ENCODE measurements around the gene GNGT1.
A peak's percentile ranks its signal among the peaks of the same experiment; 100 is the strongest.

The GNGT1 gene

DNA sequence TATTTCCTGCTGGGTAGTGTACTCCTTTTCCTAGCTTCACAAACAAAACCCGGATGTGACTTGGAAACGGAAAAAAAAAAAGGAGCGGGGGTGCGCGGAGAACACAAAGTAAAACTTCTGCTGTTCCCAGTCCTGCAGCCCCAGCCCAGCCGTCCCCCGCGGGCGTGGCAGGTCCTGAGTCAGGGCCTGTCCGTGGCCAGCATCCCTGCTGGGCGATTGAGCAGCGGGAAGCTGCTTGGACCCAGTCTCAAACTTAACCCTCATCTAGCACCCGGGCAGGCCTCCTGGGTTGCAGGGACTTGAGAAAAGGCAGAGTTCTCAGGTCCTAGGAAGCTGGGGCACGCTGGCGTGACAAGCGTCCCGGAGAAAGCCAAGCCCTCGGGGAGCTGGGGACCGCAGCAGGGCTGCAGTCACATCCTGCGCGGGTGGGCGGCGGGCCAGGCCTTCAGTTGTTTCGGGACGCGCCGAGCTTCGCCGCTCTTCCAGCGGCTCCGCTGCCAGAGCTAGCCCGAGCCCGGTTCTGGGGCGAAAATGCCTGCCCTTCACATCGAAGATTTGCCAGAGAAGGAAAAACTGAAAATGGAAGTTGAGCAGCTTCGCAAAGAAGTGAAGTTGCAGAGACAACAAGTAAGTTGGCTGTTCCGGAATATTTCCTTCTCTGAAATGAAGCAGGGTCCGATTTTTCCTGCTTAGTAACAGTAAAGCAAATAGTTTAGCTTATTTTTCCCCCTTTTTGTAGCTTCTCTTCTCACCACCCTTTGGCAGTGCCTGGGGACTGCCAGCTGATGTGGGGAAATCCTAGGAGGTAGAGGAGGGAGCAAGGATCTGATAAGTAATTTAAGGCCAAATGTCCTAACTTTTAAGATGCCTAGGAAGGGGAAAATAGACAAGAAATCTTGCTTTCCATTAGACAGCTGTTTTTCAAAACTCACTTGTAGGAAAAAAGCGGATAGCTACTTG is 15.5 kb downstream of the GNGT1 start, which contains the start of gene GNG11:
Gene GNG11, plus strand, starts transcription at position 129 of the 960 bp plus-strand sequence. Its CDS starts 403 bp downstream, at position 532.
- H3K27me3 ChIP-seq (ENCODE audit: control insufficient read depth in 1 of 2, insufficient read depth in 2 of 2, low read length in 2 of 2) = no peaks in the 10 kb centered on the region
- H3K9me3 ChIP-seq (ENCODE audit: low read length) = no peaks in the 10 kb centered on the region
- H3K36me3 ChIP-seq (ENCODE audit: insufficient read depth, low read length) = peaks cover 9% of the 10 kb centered on the region
- H3K9ac ChIP-seq (ENCODE audit: low read length) = peak within 1 kb of the TSS; percentile 100
- H3K27ac ChIP-seq (ENCODE audit: low read depth, low read length) = peak within 1 kb of the TSS; percentile 70
- H3K4me3 ChIP-seq (ENCODE audit: low read depth in 1 of 2, low read length in 2 of 2) = peak within 1 kb of the TSS; percentile 28 to 95
- peaks cover 23% of the 10 kb centered on the region for H3K4me1 ChIP-seq (ENCODE audit: insufficient read depth, low read length)

GRCh38 chr7:93923296-93923695 is 16.9 kb downstream of the GNGT1 start:
- peak overlapping the region; percentile 34 for H3K9ac ChIP-seq (ENCODE audit: low read length)

DNA sequence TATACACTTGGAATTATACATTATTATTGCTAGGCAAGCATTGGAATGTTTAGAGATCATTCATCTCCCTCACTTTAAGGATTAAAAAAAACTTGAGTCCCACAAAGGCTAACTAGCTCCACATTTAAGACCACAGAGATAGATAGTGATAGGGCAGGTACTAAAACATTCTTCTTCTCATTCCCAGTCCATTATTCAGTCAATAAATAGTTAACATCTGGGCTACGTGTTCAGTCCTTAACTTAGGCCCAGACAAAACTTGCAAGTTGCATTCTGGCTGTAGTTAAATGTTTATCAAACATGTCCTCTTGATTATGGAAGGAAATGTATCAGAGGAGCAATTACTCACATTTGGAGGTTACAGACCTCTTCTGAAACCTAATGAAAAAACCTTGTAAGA is 17.6 kb downstream of the GNGT1 start:
- H3K36me3 ChIP-seq (ENCODE audit: insufficient read depth, low read length) = peaks cover 13% of the 10 kb centered on the region
- no peaks in the 10 kb centered on the region for H3K27me3 ChIP-seq (ENCODE audit: control insufficient read depth in 1 of 2, insufficient read depth in 2 of 2, low read length in 2 of 2)
- H3K4me1 ChIP-seq (ENCODE audit: insufficient read depth, low read length) = peaks cover 35% of the 10 kb centered on the region
- H3K4me3 ChIP-seq (ENCODE audit: low read depth in 1 of 2, low read length in 2 of 2) = peak overlapping the region in 1 of 2 donors; percentile 95
- no peaks in the 10 kb centered on the region for H3K9me3 ChIP-seq (ENCODE audit: low read length)
- peak overlapping the region; percentile 47 for H3K27ac ChIP-seq (ENCODE audit: low read depth, low read length)
- H3K9ac ChIP-seq (ENCODE audit: low read length) = no peak overlapping the region

More at GRCh38 chr7:93923296-93923695, 16.9 kb downstream of the GNGT1 start:
- Histone ChIP-seq H3K4me3 (ENCODE audit: low read depth in 1 of 2, low read length in 2 of 2) (peak overlapping the region in 1 of 2 donors; percentile 95), H3K4me1 (ENCODE audit: insufficient read depth, low read length) (peaks cover 35% of the 10 kb centered on the region), H3K27ac (ENCODE audit: low read depth, low read length) (peak overlapping the region; percentile 47), H3K9me3 (ENCODE audit: low read length) (no peaks in the 10 kb centered on the region), H3K27me3 (ENCODE audit: control insufficient read depth in 1 of 2, insufficient read depth in 2 of 2, low read length in 2 of 2) (no peaks in the 10 kb centered on the region), H3K36me3 (ENCODE audit: insufficient read depth, low read length) (peaks cover 13% of the 10 kb centered on the region)

DNA sequence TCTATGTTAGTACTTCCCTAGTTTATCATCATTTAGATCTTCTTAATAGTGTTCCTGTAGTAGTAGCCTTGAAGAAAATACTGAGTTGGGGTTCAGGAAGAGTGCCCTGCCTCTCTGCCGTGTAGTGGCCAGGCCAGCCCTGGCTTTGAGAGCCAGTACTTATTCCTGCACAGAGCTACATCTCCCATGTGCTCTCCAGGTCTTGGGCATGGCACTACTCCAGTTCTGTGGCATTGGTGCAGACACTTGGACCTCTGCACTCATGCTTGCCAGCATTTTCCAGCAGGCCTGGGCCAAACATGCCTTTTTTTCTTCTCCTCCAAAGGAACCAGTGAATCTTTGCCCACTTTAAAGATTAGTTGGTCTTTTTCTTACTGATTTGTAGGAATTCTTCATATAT is 20.4 kb downstream of the GNGT1 start:
- Histone ChIP-seq H3K9ac (ENCODE audit: low read length) (no peak overlapping the region), H3K4me1 (ENCODE audit: insufficient read depth, low read length) (peaks cover 28% of the 10 kb centered on the region)

GRCh38 chr7:93927585-93927984 is 21.2 kb downstream of the GNGT1 start:
- Histone ChIP-seq H3K27ac (ENCODE audit: low read depth, low read length) (no peak overlapping the region), H3K36me3 (ENCODE audit: insufficient read depth, low read length) (peaks cover 13% of the 10 kb centered on the region), H3K9me3 (ENCODE audit: low read length) (no peaks in the 10 kb centered on the region), H3K27me3 (ENCODE audit: control insufficient read depth in 1 of 2, insufficient read depth in 2 of 2, low read length in 2 of 2) (no peaks in the 10 kb centered on the region), H3K4me1 (ENCODE audit: insufficient read depth, low read length) (peaks cover 28% of the 10 kb centered on the region), H3K4me3 (ENCODE audit: low read depth in 1 of 2, low read length in 2 of 2) (no peak overlapping the region), H3K9ac (ENCODE audit: low read length) (no peak overlapping the region)

More for the DNA sequence above, 20.4 kb downstream of the GNGT1 start:
- Histone ChIP-seq H3K36me3 (ENCODE audit: insufficient read depth, low read length) (peaks cover 13% of the 10 kb centered on the region), H3K27me3 (ENCODE audit: control insufficient read depth in 1 of 2, insufficient read depth in 2 of 2, low read length in 2 of 2) (no peaks in the 10 kb centered on the region), H3K9me3 (ENCODE audit: low read length) (no peaks in the 10 kb centered on the region), H3K27ac (ENCODE audit: low read depth, low read length) (no peak overlapping the region), H3K4me3 (ENCODE audit: low read depth in 1 of 2, low read length in 2 of 2) (no peak overlapping the region)

DNA sequence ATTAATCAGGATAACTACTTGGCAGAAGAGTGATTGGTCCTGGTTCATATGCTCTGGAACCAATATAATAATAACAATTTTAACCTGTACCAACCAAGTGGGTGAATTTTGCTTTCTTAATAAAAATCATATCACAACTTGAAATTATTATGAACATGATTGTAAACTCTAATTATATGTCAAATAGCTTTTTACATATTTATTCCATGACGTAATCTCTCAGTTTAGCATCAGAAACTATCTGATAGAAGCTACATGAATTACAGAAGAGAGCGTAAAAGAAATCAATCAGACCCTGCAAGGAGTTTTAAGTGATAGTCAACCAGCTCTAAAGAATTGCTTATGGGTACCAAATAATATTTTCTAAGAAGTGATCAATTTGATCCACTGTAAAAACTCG is 25.3 kb downstream of the GNGT1 start:
- H3K4me3 ChIP-seq (ENCODE audit: low read depth in 1 of 2, low read length in 2 of 2) = no peak overlapping the region
- H3K9me3 ChIP-seq (ENCODE audit: low read length) = no peaks in the 10 kb centered on the region
- no peak overlapping the region for H3K9ac ChIP-seq (ENCODE audit: low read length)
- H3K36me3 ChIP-seq (ENCODE audit: insufficient read depth, low read length) = peaks cover 7% of the 10 kb centered on the region
- H3K4me1 ChIP-seq (ENCODE audit: insufficient read depth, low read length) = peaks cover 15% of the 10 kb centered on the region
- H3K27ac ChIP-seq (ENCODE audit: low read depth, low read length) = no peak overlapping the region
- H3K27me3 ChIP-seq (ENCODE audit: control insufficient read depth in 1 of 2, insufficient read depth in 2 of 2, low read length in 2 of 2) = no peaks in the 10 kb centered on the region

GRCh38 chr7:93933156-93933555 is 26.8 kb downstream of the GNGT1 start:
- Histone ChIP-seq H3K9ac (ENCODE audit: low read length) (no peak overlapping the region), H3K27ac (ENCODE audit: low read depth, low read length) (no peak overlapping the region), H3K4me3 (ENCODE audit: low read depth in 1 of 2, low read length in 2 of 2) (no peak overlapping the region), H3K4me1 (ENCODE audit: insufficient read depth, low read length) (no peaks in the 10 kb centered on the region), H3K36me3 (ENCODE audit: insufficient read depth, low read length) (no peaks in the 10 kb centered on the region), H3K9me3 (ENCODE audit: low read length) (no peaks in the 10 kb centered on the region), H3K27me3 (ENCODE audit: control insufficient read depth in 1 of 2, insufficient read depth in 2 of 2, low read length in 2 of 2) (no peaks in the 10 kb centered on the region)

- Histone ChIP-seq H3K4me3 (ENCODE audit: low read depth in 1 of 2, low read length in 2 of 2) (no peak overlapping the region), H3K27me3 (ENCODE audit: control insufficient read depth in 1 of 2, insufficient read depth in 2 of 2, low read length in 2 of 2) (no peaks in the 10 kb centered on the region), H3K27ac (ENCODE audit: low read depth, low read length) (no peak overlapping the region), H3K9me3 (ENCODE audit: low read length) (no peaks in the 10 kb centered on the region), H3K9ac (ENCODE audit: low read length) (no peak overlapping the region), H3K36me3 (ENCODE audit: insufficient read depth, low read length) (no peaks in the 10 kb centered on the region), H3K4me1 (ENCODE audit: insufficient read depth, low read length) (no peaks in the 10 kb centered on the region)
Measured at GRCh38 chr7:93935102-93935501, 28.7 kb downstream of the GNGT1 start.

DNA sequence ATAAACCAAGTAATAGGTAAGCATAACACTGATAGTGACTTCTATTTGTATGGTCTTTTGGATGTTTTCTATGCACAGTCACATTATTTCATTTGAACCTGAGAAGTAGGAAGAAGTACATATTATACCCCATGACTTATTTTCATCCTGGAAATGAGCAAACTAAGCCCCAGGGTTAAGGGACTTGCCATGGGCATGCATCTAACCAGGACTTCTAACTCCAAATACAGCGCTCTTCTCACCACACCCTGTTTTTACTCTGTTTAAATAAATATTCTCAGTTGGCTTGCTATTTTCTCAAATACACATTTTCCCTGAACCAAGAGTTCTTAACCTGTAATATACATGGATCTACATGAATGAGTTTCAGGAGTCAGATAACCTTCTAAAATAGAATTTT is 31.5 kb downstream of the GNGT1 start:
- Histone ChIP-seq H3K9ac (ENCODE audit: low read length) (no peak overlapping the region), H3K27me3 (ENCODE audit: control insufficient read depth in 1 of 2, insufficient read depth in 2 of 2, low read length in 2 of 2) (no peaks in the 10 kb centered on the region), H3K4me3 (ENCODE audit: low read depth in 1 of 2, low read length in 2 of 2) (no peak overlapping the region), H3K9me3 (ENCODE audit: low read length) (no peaks in the 10 kb centered on the region), H3K27ac (ENCODE audit: low read depth, low read length) (no peak overlapping the region), H3K36me3 (ENCODE audit: insufficient read depth, low read length) (no peaks in the 10 kb centered on the region), H3K4me1 (ENCODE audit: insufficient read depth, low read length) (no peaks in the 10 kb centered on the region)

GRCh38 chr7:93938293-93938692 is 31.9 kb downstream of the GNGT1 start:
- H3K9ac ChIP-seq (ENCODE audit: low read length) = no peak overlapping the region
- no peak overlapping the region for H3K4me3 ChIP-seq (ENCODE audit: low read depth in 1 of 2, low read length in 2 of 2)
- no peaks in the 10 kb centered on the region for H3K36me3 ChIP-seq (ENCODE audit: insufficient read depth, low read length)
- no peaks in the 10 kb centered on the region for H3K9me3 ChIP-seq (ENCODE audit: low read length)
- no peak overlapping the region for H3K27ac ChIP-seq (ENCODE audit: low read depth, low read length)
- H3K27me3 ChIP-seq (ENCODE audit: control insufficient read depth in 1 of 2, insufficient read depth in 2 of 2, low read length in 2 of 2) = no peaks in the 10 kb centered on the region
- no peaks in the 10 kb centered on the region for H3K4me1 ChIP-seq (ENCODE audit: insufficient read depth, low read length)

- no peaks in the 10 kb centered on the region for H3K4me1 ChIP-seq (ENCODE audit: insufficient read depth, low read length)
- H3K27me3 ChIP-seq (ENCODE audit: control insufficient read depth in 1 of 2, insufficient read depth in 2 of 2, low read length in 2 of 2) = no peaks in the 10 kb centered on the region
- H3K27ac ChIP-seq (ENCODE audit: low read depth, low read length) = no peak overlapping the region
- H3K36me3 ChIP-seq (ENCODE audit: insufficient read depth, low read length) = no peaks in the 10 kb centered on the region
- H3K9me3 ChIP-seq (ENCODE audit: low read length) = no peaks in the 10 kb centered on the region
- H3K9ac ChIP-seq (ENCODE audit: low read length) = no peak overlapping the region
- no peak overlapping the region for H3K4me3 ChIP-seq (ENCODE audit: low read depth in 1 of 2, low read length in 2 of 2)
Measured at GRCh38 chr7:93941945-93942344, 35.6 kb downstream of the GNGT1 start.
